ENCODE data around the gene FRS2.

Gene FRS2

GRCh38 chr12:69575346-69575745, 105.2 kb downstream of the FRS2 start:
- TF ChIP-seq CTCF (conservative IDR thresholded peaks at IDR 0.05; ENCODE audit: low read depth, low read length), result no peak
- Histone ChIP-seq H3K27ac (no peak overlapping the region), H3K4me2 (no peak overlapping the region), H3K27me3 (ENCODE audit: insufficient read depth, low read depth) (no peaks in the 10 kb centered on the region), H3K4me1 (ENCODE audit: low read depth, poor library complexity, severe bottlenecking) (peaks cover 18% of the 10 kb centered on the region), H3K9ac (no peak overlapping the region), H4K20me1 (ENCODE audit: insufficient read depth) (no peaks in the 10 kb centered on the region), H3K4me3 (IDR thresholded peaks at IDR 0.05; ENCODE audit: insufficient read depth, low read depth, low read length) (no peak overlapping the region), H3K36me3 (ENCODE audit: insufficient read depth) (no peaks in the 10 kb centered on the region), H3K79me2 (ENCODE audit: insufficient read depth, low read depth) (no peaks in the 10 kb centered on the region), H2AFZ (ENCODE audit: low read depth) (no peak overlapping the region)

- Histone ChIP-seq H3K4me2 (no peak overlapping the region), H3K27ac (no peak overlapping the region), H2AFZ (ENCODE audit: low read depth) (no peak overlapping the region), H3K27me3 (ENCODE audit: insufficient read depth, low read depth) (no peaks in the 10 kb centered on the region), H3K4me1 (ENCODE audit: low read depth, poor library complexity, severe bottlenecking) (peaks cover 7% of the 10 kb centered on the region), H4K20me1 (ENCODE audit: insufficient read depth) (no peaks in the 10 kb centered on the region), H3K79me2 (ENCODE audit: insufficient read depth, low read depth) (no peaks in the 10 kb centered on the region), H3K9ac (no peak overlapping the region), H3K36me3 (ENCODE audit: insufficient read depth) (no peaks in the 10 kb centered on the region), H3K4me3 (IDR thresholded peaks at IDR 0.05; ENCODE audit: insufficient read depth, low read depth, low read length) (no peak overlapping the region)
- TF ChIP-seq CTCF (conservative IDR thresholded peaks at IDR 0.05; ENCODE audit: low read depth, low read length), result no peak
Observed at GRCh38 chr12:69578283-69578682, 108.1 kb downstream of the FRS2 start.

- no peak overlapping the region for H3K27ac ChIP-seq
- TF ChIP-seq CTCF (conservative IDR thresholded peaks at IDR 0.05; ENCODE audit: low read depth, low read length), result no peak
- H4K20me1 ChIP-seq (ENCODE audit: insufficient read depth), result no peaks in the 10 kb centered on the region
- H3K9ac ChIP-seq, result no peak overlapping the region
- no peak overlapping the region for H2AFZ ChIP-seq (ENCODE audit: low read depth)
- H3K4me1 ChIP-seq (ENCODE audit: low read depth, poor library complexity, severe bottlenecking), result no peaks in the 10 kb centered on the region
- no peaks in the 10 kb centered on the region for H3K36me3 ChIP-seq (ENCODE audit: insufficient read depth)
- no peak overlapping the region for H3K4me2 ChIP-seq
- no peaks in the 10 kb centered on the region for H3K79me2 ChIP-seq (ENCODE audit: insufficient read depth, low read depth)
- no peak overlapping the region for H3K4me3 ChIP-seq (IDR thresholded peaks at IDR 0.05; ENCODE audit: insufficient read depth, low read depth, low read length)
- no peaks in the 10 kb centered on the region for H3K27me3 ChIP-seq (ENCODE audit: insufficient read depth, low read depth)
Observed at GRCh38 chr12:69579029-69579428, 108.8 kb downstream of the FRS2 start.

GRCh38 chr12:69580074-69580473, 109.9 kb downstream of the FRS2 start:
- H3K27me3 ChIP-seq (ENCODE audit: insufficient read depth, low read depth), result no peaks in the 10 kb centered on the region
- no peak overlapping the region for H3K27ac ChIP-seq
- H3K79me2 ChIP-seq (ENCODE audit: insufficient read depth, low read depth), result no peaks in the 10 kb centered on the region
- TF ChIP-seq CTCF (conservative IDR thresholded peaks at IDR 0.05; ENCODE audit: low read depth, low read length), result no peak
- no peak overlapping the region for H2AFZ ChIP-seq (ENCODE audit: low read depth)
- H3K36me3 ChIP-seq (ENCODE audit: insufficient read depth), result no peaks in the 10 kb centered on the region
- no peak overlapping the region for H3K4me3 ChIP-seq (IDR thresholded peaks at IDR 0.05; ENCODE audit: insufficient read depth, low read depth, low read length)
- no peaks in the 10 kb centered on the region for H4K20me1 ChIP-seq (ENCODE audit: insufficient read depth)
- no peak overlapping the region for H3K9ac ChIP-seq
- no peak overlapping the region for H3K4me2 ChIP-seq
- H3K4me1 ChIP-seq (ENCODE audit: low read depth, poor library complexity, severe bottlenecking), result peaks cover 6% of the 10 kb centered on the region

Measured in KMS-11 (cell line).